ENCODE results near the gene CREB3L4. TPM values are rescaled to one million over a fixed set of nuclear protein-coding genes. Genes with fewer than 3 reads are reported as not detected.
A peak's percentile ranks its signal among the peaks of the same experiment; 100 is the strongest.

The CREB3L4 gene
- total RNA-seq, 1 experiment from 2014 or later: 9.0 TPM

DNA sequence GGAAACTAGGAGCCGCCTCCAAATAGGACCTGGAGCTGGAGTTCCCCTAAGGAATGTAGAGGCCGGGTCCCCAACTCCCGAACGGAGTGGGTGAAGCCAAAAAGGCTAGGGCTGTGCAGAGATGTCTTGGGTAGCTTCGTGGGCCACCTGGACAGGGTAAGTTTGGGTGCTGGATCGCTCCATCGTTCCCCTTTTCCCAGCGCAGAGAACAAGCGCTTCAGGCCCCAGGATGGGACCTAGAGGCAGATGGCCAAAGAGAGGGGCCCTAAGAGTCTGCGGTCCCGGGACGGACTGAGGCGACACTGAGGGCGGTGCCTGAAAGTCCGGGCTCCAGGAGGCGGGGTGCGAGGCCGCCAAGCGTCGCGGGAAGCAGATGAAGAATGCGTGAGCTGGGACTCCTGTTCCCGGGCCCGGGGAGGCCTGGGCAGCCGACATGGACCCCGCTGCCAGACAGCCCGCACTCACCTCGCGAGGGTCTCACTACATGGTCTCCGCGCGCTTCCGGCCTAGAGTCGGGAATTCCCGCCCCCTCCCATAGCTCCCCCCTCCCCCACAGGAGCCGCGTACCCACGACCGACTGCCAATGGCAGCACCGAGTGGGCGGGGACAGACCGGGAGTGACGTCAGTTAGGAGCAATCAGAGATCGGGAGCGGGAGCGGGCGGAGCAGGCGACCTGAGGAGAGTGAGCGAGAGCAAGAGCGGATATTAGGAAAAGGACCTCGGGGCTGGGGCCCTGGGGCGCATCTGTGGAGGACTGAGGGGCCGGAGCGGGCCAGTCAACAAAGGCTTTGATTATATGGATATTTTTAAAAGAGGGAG lies 4.5 kb upstream of the CREB3L4 start, which contains the start of gene SLC39A1:
SLC39A1 (minus strand) TSS at position 508 of the 820 bp plus-strand sequence. CDS start 822 bp downstream, outside the sequence.
- POLR2A ChIA-PET: interaction anchor here (0.6 to 6.3 kb wide), 14 partner anchors 9 to 336 kb away, joined by 3 to 105 read pairs (median 6); partner anchors contain the start of genes DENND4B, GATAD2B, JTB and RAB13
- peak within 1 kb of the TSS; percentile 81 for H3K4me3 Mint-ChIP-seq (ENCODE audit: unreplicated experiment)
- peak within 1 kb of the TSS; percentile 72 for H3K4me3 ChIP-seq (ENCODE audit: low read depth, low read length)
- H3K9me3 ChIP-seq: no peaks in the 10 kb centered on the region
- peaks cover 75% of the 10 kb centered on the region for H3K36me3 Mint-ChIP-seq (ENCODE audit: insufficient read depth, unreplicated experiment)
- peak; percentile 99 for DNase-seq
- BruUV-seq (replicated peaks): TSS peak; percentile 29
- peaks cover 30% of the 10 kb centered on the region for H3K4me1 Mint-ChIP-seq (ENCODE audit: low read depth, unreplicated experiment)
- TF ChIP-seq, protein P1, sequence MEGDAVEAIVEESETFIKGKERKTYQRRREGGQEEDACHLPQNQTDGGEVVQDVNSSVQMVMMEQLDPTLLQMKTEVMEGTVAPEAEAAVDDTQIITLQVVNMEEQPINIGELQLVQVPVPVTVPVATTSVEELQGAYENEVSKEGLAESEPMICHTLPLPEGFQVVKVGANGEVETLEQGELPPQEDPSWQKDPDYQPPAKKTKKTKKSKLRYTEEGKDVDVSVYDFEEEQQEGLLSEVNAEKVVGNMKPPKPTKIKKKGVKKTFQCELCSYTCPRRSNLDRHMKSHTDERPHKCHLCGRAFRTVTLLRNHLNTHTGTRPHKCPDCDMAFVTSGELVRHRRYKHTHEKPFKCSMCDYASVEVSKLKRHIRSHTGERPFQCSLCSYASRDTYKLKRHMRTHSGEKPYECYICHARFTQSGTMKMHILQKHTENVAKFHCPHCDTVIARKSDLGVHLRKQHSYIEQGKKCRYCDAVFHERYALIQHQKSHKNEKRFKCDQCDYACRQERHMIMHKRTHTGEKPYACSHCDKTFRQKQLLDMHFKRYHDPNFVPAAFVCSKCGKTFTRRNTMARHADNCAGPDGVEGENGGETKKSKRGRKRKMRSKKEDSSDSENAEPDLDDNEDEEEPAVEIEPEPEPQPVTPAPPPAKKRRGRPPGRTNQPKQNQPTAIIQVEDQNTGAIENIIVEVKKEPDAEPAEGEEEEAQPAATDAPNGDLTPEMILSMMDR (IDR thresholded peaks at IDR 0.05; ENCODE audit: insufficient read depth in 1 of 2, low read depth in 1 of 2, low read length in 1 of 2, severe bottlenecking in 1 of 2, unreplicated experiment in 1 of 2): no peak
- no peaks in the 10 kb centered on the region for H3K27me3 ChIP-seq (replicated peaks; ENCODE audit: control insufficient read depth, insufficient read depth, low read length)
- peaks cover 14% of the 10 kb centered on the region for H3K4me1 ChIP-seq
- no peaks in the 10 kb centered on the region for H3K27me3 Mint-ChIP-seq (ENCODE audit: insufficient read depth, unreplicated experiment)
- peaks cover 4% of the 10 kb centered on the region for H3K36me3 ChIP-seq (ENCODE audit: control insufficient read depth, insufficient read depth, low read length)
- peak within 1 kb of the TSS; percentile 93 for H3K27ac Mint-ChIP-seq (ENCODE audit: unreplicated experiment)
- no peaks in the 10 kb centered on the region for H3K9me3 Mint-ChIP-seq (ENCODE audit: unreplicated experiment)
- CTCF ChIA-PET: interaction anchor here (0.6 to 2.5 kb wide), 8 partner anchors 14 to 1317 kb away, joined by 3 to 14 read pairs (median 4); partner anchors contain the start of genes DENND4B, GATAD2B and JTB
- intact Hi-C loops (cut with micrococcal nuclease; ENCODE audit: unreplicated experiment): loop anchor here (1.0 to 2.0 kb wide), 2 partner anchors 23 to 40 kb away; partner anchors contain the start of genes GATAD2B and RAB13

DNA sequence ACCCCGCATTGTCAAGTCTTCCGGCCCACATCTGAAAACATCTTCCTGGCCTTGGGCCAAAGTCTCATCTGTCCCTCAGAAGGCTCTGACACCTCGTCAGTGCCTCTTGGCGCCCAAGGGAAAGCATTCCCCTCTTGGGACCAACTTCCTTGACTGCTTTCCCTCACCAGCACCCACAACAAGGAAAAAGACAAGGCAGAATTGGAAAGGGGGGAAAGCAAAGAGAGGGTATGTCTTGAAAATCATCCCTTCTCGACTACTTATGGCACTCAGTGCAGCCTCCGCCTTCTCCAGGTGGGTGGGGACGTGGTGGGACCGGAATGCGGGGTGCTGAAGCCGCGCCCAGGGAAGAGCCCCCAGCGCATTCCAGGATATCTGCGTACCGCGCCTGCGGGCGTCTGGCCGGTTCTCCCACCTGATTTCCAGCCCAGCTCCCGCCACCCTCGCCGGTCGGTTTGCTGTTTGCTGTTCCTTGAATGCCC lies 3.8 kb upstream of the CREB3L4 start:
- H3K36me3 Mint-ChIP-seq (ENCODE audit: insufficient read depth, unreplicated experiment): peaks cover 69% of the 10 kb centered on the region
- no peaks in the 10 kb centered on the region for H3K27me3 Mint-ChIP-seq (ENCODE audit: insufficient read depth, unreplicated experiment)
- H3K4me1 Mint-ChIP-seq (ENCODE audit: low read depth, unreplicated experiment): peaks cover 24% of the 10 kb centered on the region
- peak overlapping the region; percentile 93 for H3K27ac Mint-ChIP-seq (ENCODE audit: unreplicated experiment)
- intact Hi-C loops (cut with micrococcal nuclease; ENCODE audit: unreplicated experiment): loop anchor here (1.0 to 2.0 kb wide), 2 partner anchors 22 to 41 kb away; partner anchors contain the start of genes GATAD2B and RAB13
- ChIA-PET POLR2A (interaction anchor here (0.6 to 6.3 kb wide), 9 partner anchors 13 to 188 kb away, joined by 3 to 105 read pairs (median 9); partner anchors contain the start of genes GATAD2B, JTB, RAB13 and RPS27), CTCF (interaction anchor here (0.6 to 2.5 kb wide), 6 partner anchors 14 to 1316 kb away, joined by 3 to 14 read pairs (median 4); partner anchors contain the start of genes DENND4B and JTB)
- TF ChIP-seq, protein P1 (IDR thresholded peaks at IDR 0.05; ENCODE audit: insufficient read depth in 1 of 2, low read depth in 1 of 2, low read length in 1 of 2, severe bottlenecking in 1 of 2, unreplicated experiment in 1 of 2): no peak
- no peaks in the 10 kb centered on the region for H3K9me3 ChIP-seq
- no TSS peak for BruUV-seq (replicated peaks)
- no peaks in the 10 kb centered on the region for H3K9me3 Mint-ChIP-seq (ENCODE audit: unreplicated experiment)
- H3K4me3 Mint-ChIP-seq (ENCODE audit: unreplicated experiment): peak overlapping the region; percentile 81
- DNase-seq: peak; percentile 89 to 94
- H3K27me3 ChIP-seq (replicated peaks; ENCODE audit: control insufficient read depth, insufficient read depth, low read length): no peaks in the 10 kb centered on the region
- H3K4me3 ChIP-seq (ENCODE audit: low read depth, low read length): peak overlapping the region; percentile 72
- H3K4me1 ChIP-seq: peaks cover 14% of the 10 kb centered on the region
- H3K36me3 ChIP-seq (ENCODE audit: control insufficient read depth, insufficient read depth, low read length): peaks cover 4% of the 10 kb centered on the region

DNA sequence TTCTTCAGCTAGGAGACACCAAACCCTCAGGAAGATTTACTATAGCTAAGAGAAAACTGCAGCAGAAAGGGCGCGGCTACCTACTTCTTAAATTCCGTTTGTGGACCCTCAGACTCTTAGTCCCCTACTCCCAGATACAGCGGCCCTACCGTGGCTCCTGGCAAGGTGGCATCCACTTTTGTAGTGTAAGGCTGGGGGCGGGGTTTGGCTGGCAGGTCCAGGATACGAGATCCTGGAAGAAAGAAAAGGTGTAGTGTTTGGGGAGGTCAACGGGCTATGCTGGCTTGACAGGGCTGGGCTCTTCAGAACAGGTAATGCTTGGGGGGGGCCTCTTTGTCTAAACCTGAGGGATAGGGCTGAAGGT lies 280 bp downstream of the CREB3L4 start:
- Histone ChIP-seq H3K4me3 (ENCODE audit: low read depth, low read length) (peak overlapping the region; percentile 47), H3K27me3 (replicated peaks; ENCODE audit: control insufficient read depth, insufficient read depth, low read length) (no peaks in the 10 kb centered on the region), H3K9me3 (no peaks in the 10 kb centered on the region), H3K36me3 (ENCODE audit: control insufficient read depth, insufficient read depth, low read length) (no peaks in the 10 kb centered on the region), H3K4me1 (peaks cover 9% of the 10 kb centered on the region; the same call in 1 of the 2 replicates)
- Mint-ChIP-seq H3K4me3 (ENCODE audit: unreplicated experiment) (peak overlapping the region; percentile 81), H3K9me3 (ENCODE audit: unreplicated experiment) (no peaks in the 10 kb centered on the region), H3K27me3 (ENCODE audit: insufficient read depth, unreplicated experiment) (no peaks in the 10 kb centered on the region), H3K27ac (ENCODE audit: unreplicated experiment) (peak overlapping the region; percentile 99), H3K4me1 (ENCODE audit: low read depth, unreplicated experiment) (peaks cover 9% of the 10 kb centered on the region), H3K36me3 (ENCODE audit: insufficient read depth, unreplicated experiment) (peaks cover 46% of the 10 kb centered on the region)
- TF ChIP-seq, protein P1 (IDR thresholded peaks at IDR 0.05; ENCODE audit: insufficient read depth in 1 of 2, low read depth in 1 of 2, low read length in 1 of 2, severe bottlenecking in 1 of 2, unreplicated experiment in 1 of 2): no peak
- ChIA-PET POLR2A (interaction anchor here (1.4 to 6.3 kb wide), 7 partner anchors 9 to 252 kb away, joined by 4 to 105 read pairs (median 20); partner anchors contain the start of genes CRTC2, DENND4B, GATAD2B and JTB), CTCF (interaction anchor here (1.0 to 2.5 kb wide), 9 partner anchors 9 to 192 kb away, joined by 3 to 13 read pairs (median 4); partner anchors contain the start of genes DENND4B, JTB, RAB13 and RPS27)
- DNase-seq: peak in 1 of 2 experiments; percentile 33
- BruUV-seq (replicated peaks): no TSS peak
- intact Hi-C loops (cut with micrococcal nuclease; ENCODE audit: unreplicated experiment): loop anchor here (1.0 kb wide), 4 partner anchors 9 to 171 kb away; partner anchors contain the start of genes JTB and RAB13
